KG1 (cell line): Measurements from ENCODE around the gene CEACAM4.

Experiments
- DNase-seq: peaks from one replicate; lab custom pipeline; 2025; lab: John Stamatoyannopoulos, UW

The CEACAM4 gene

GRCh38 chr19:41617941-41618730 lies 8.7 kb downstream of the CEACAM4 start:
- no peak for DNase-seq

- DNase-seq, result no peak
These were observed 9.9 kb downstream of the CEACAM4 start for GRCh38 chr19:41616792-41617621.

GRCh38 chr19:41615207-41615606 lies 11.7 kb downstream of the CEACAM4 start:
- DNase-seq, result no peak

GRCh38 chr19:41612483-41612882 lies 14.4 kb downstream of the CEACAM4 start:
- no peak for DNase-seq

GRCh38 chr19:41610789-41611188 lies 16.1 kb downstream of the CEACAM4 start:
- DNase-seq, result no peak

GRCh38 chr19:41607668-41608067 lies 19.2 kb downstream of the CEACAM4 start:
- no peak for DNase-seq

GRCh38 chr19:41606215-41606837 lies 20.5 kb downstream of the CEACAM4 start:
- no peak for DNase-seq

GRCh38 chr19:41604831-41605230 lies 22.0 kb downstream of the CEACAM4 start:
- no peak for DNase-seq

GRCh38 chr19:41601771-41602170 lies 25.1 kb downstream of the CEACAM4 start:
- no peak for DNase-seq

GRCh38 chr19:41599175-41599966 lies 27.5 kb downstream of the CEACAM4 start:
- DNase-seq, result no peak

- peak; percentile 8 for DNase-seq
These were observed 29.3 kb downstream of the CEACAM4 start for GRCh38 chr19:41597600-41598041.

GRCh38 chr19:41595890-41596280 lies 31.0 kb downstream of the CEACAM4 start:
- DNase-seq, result no peak

- peak; percentile 61 for DNase-seq
These were observed 31.5 kb downstream of the CEACAM4 start for GRCh38 chr19:41595258-41595889.

- no peak for DNase-seq
These were observed 34.8 kb downstream of the CEACAM4 start for GRCh38 chr19:41591951-41592562.

- no peak for DNase-seq
These were observed 35.9 kb downstream of the CEACAM4 start for GRCh38 chr19:41590936-41591335.

- DNase-seq, result no peak
These were observed 37.5 kb downstream of the CEACAM4 start for GRCh38 chr19:41589371-41589770.

- DNase-seq, result no peak
These were observed 38.2 kb downstream of the CEACAM4 start for GRCh38 chr19:41588497-41589209.

- no peak for DNase-seq
These were observed 39.0 kb downstream of the CEACAM4 start for GRCh38 chr19:41587838-41588210.

- DNase-seq, result no peak
These were observed 39.6 kb downstream of the CEACAM4 start for GRCh38 chr19:41587101-41587837.

GRCh38 chr19:41586064-41586463 lies 40.8 kb downstream of the CEACAM4 start:
- no peak for DNase-seq
